Kidney (tissue), 14 donors: ENCODE measurements around the gene SLC3A2. TPM values are rescaled to one million over a fixed set of nuclear protein-coding genes. Genes with fewer than 3 reads are reported as not detected.

ENCODE experiments used
- DNase-seq, 5 donors: peaks; one replicate each; pipeline ENCODE4 v3.0.0-alpha.2; 2013 to 2020
- FAIRE-seq: peaks from 2 replicates; lab custom pipeline; 2012; peaks lifted over from hg19 to GRCh38; lab: Jason Lieb, UNC
- H3K27ac ChIP-seq, 2 donors: one replicate each; pipeline ENCODE4 v1.7.0; 2013; ENCODE audit warnings: low read depth in 2 of 2, low read length in 2 of 2, inconsistent platforms in 1 of 2
- H3K27me3 ChIP-seq: one replicate; pipeline ENCODE4 v1.7.1; 2013; ENCODE audit warnings: low read length, inconsistent platforms; ENCODE audit not compliant: control insufficient read depth, insufficient read depth
- H3K36me3 ChIP-seq, 3 donors: one replicate each; pipeline versions ENCODE4 v1.7.0 to v1.7.1; 2013; ENCODE audit warnings: low read length in 3 of 3, control low read depth in 1 of 3, inconsistent platforms in 1 of 3; ENCODE audit not compliant: insufficient read depth in 3 of 3, control insufficient read depth in 2 of 3
- H3K4me1 ChIP-seq, 3 donors: one replicate each; pipeline versions ENCODE4 v1.7.0 to v1.7.1; 2013; ENCODE audit warnings: low read length in 3 of 3, inconsistent platforms in 1 of 3, low read depth in 1 of 3; ENCODE audit not compliant: control insufficient read depth in 2 of 3, insufficient read depth in 2 of 3
- H3K4me3 ChIP-seq, 3 donors: one replicate each; pipeline versions ENCODE4 v1.7.0 to v1.8.1; 2013; ENCODE audit warnings: low read length in 3 of 3, control low read depth in 1 of 3, inconsistent platforms in 1 of 3
- H3K9ac ChIP-seq, 3 donors: one replicate each; pipeline versions ENCODE4 v1.7.0 to v1.7.1; 2013; ENCODE audit warnings: low read length in 3 of 3, control low read depth in 1 of 3, inconsistent platforms in 1 of 3
- H3K9me3 ChIP-seq, 3 donors: one replicate each; pipeline versions ENCODE4 v1.7.0 to v1.7.1; 2013; ENCODE audit warnings: low read length in 3 of 3, control low read depth in 1 of 3, inconsistent platforms in 1 of 3; ENCODE audit not compliant: control insufficient read depth in 2 of 3, insufficient read depth in 1 of 3
- CTCF ChIP-seq: IDR thresholded peaks from 3 replicates; pipeline ENCODE4 v1.5.1; 2012; ENCODE audit warnings: mild to moderate bottlenecking, moderate library complexity, borderline replicate concordance; ENCODE audit not compliant: insufficient read depth; ENCODE audit errors: extremely low read depth
- intact Hi-C: fragments of 100-400 bp; cut with DNase I; formaldehyde crosslinking; loops from one replicate; pipeline ENCODE4 v1.11.1; 2022
- polyA plus RNA-seq: library from polyadenylated mRNA; stranded (reverse); fragments of 350-450 nt; fragmentation: Illumina TruSeq; extraction: RNeasy Lipid Tissue Mini Kit (QIAGEN cat#74804); gene quantifications from one replicate; pipeline ENCODE4 v1.2.3, GENCODE V29; 2014; ENCODE audit warnings: low read depth, low replicate concordance; ENCODE audit not compliant: insufficient read depth
- total RNA-seq: library from RNA; stranded (reverse); fragmentation: NEBNext Ultra II Directional; extraction: Animal tissue kit (Norgen Biotek cat#: 25700); gene quantifications from one replicate; pipeline ENCODE4 v1.2.1, GENCODE V29; 2021
- donor health status: control.
- donor health status: control.
- donor health status: control.
- donor health status: control.
- donor health status: control.
- donor health status: DM: yes; HTN: yes; CAD: no.
- donor health status: Normal renal cell carcinoma (clear cell type).

Gene SLC3A2
- total and polyA plus RNA-seq, 2 donors from 2014 or later, result 203 to 299 TPM

- peaks cover 3 to 16% (median 6%) of the 10 kb centered on the region in 3 donors for H3K4me1 ChIP-seq
- peak within 1 kb of the TSS; percentile 62 to 99 (median 94) for H3K9ac ChIP-seq
- FAIRE-seq (peak; percentile 84), DNase-seq (peak; percentile 99 to 100 (median 100))
- no peaks in the 10 kb centered on the region for H3K9me3 ChIP-seq
- no peaks in the 10 kb centered on the region for H3K27me3 ChIP-seq
- peak within 1 kb of the TSS; percentile 98 to 99 for H3K27ac ChIP-seq
- H3K36me3 ChIP-seq, result peaks cover 4 to 32% (median 15%) of the 10 kb centered on the region in 3 donors
- H3K4me3 ChIP-seq, result peak within 1 kb of the TSS; percentile 79 to 95 (median 89)
- intact Hi-C loops, result no loop called here
- no peak for TF ChIP-seq CTCF
Observed at GRCh38 chr11:62831520-62832335, 49.0 kb upstream of the SLC3A2 start, which contains the start of gene STX5. TSS of gene STX5 (minus strand) at chr11:62832051. CDS start at chr11:62831243, 808 bp downstream.

- Histone ChIP-seq H3K4me1 (peaks cover 3 to 16% (median 6%) of the 10 kb centered on the region in 3 donors), H3K9me3 (no peaks in the 10 kb centered on the region), H3K27me3 (no peaks in the 10 kb centered on the region), H3K27ac (peak within 1 kb of the TSS; percentile 98 to 99), H3K9ac (peak within 1 kb of the TSS; percentile 61 to 99 (median 94)), H3K4me3 (peak within 1 kb of the TSS; percentile 72 to 95 (median 89)), H3K36me3 (peaks cover 4 to 24% (median 8%) of the 10 kb centered on the region in 3 donors)
- intact Hi-C loops, result no loop called here
- DNase-seq, result peak in 4 of 5 donors; percentile 16 to 81 (median 36)
- TF ChIP-seq CTCF, result no peak
- no peak for FAIRE-seq
Observed at GRCh38 chr11:62832336-62833234, 48.1 kb upstream of the SLC3A2 start, which contains the start of gene TEX54. TSS of gene TEX54 (minus strand) at chr11:62832841.

GRCh38 chr11:62835336-62835735 lies 45.4 kb upstream of the SLC3A2 start:
- Histone ChIP-seq H3K9me3 (no peaks in the 10 kb centered on the region), H3K9ac (no peak overlapping the region), H3K4me1 (peaks cover 1 to 17% (median 2%) of the 10 kb centered on the region in 3 donors), H3K4me3 (no peak overlapping the region), H3K27ac (no peak overlapping the region), H3K27me3 (no peaks in the 10 kb centered on the region), H3K36me3 (peaks cover 4 to 23% (median 6%) of the 10 kb centered on the region in 3 donors)
- intact Hi-C loops, result no loop called here
- no peak for TF ChIP-seq CTCF
- FAIRE-seq (no peak), DNase-seq (no peak)
